Muscle layer of duodenum (tissue), 2 donors: Measurements from ENCODE around the gene SEMG1.

Source experiments
- H3K27ac ChIP-seq: one replicate; pipeline ENCODE4 v1.7.0; 2013; ENCODE audit warnings: mild to moderate bottlenecking, low read length
- H3K27me3 ChIP-seq: one replicate; pipeline ENCODE4 v1.7.0; 2013; ENCODE audit warnings: low read depth, mild to moderate bottlenecking, control low read depth, low read length
- H3K36me3 ChIP-seq, 2 donors: one replicate each; pipeline ENCODE4 v1.7.0; 2013; ENCODE audit warnings: low read length in 2 of 2, control low read depth in 1 of 2, mild to moderate bottlenecking in 1 of 2; ENCODE audit not compliant: insufficient read depth in 2 of 2, control insufficient read depth in 1 of 2
- H3K4me1 ChIP-seq, 2 donors: one replicate each; pipeline ENCODE4 v1.7.0; 2013; ENCODE audit warnings: low read length in 2 of 2, mild to moderate bottlenecking in 2 of 2, control low read depth in 1 of 2, moderate library complexity in 1 of 2; ENCODE audit not compliant: insufficient read depth in 2 of 2, control insufficient read depth in 1 of 2
- H3K4me3 ChIP-seq, 2 donors: one replicate each; pipeline ENCODE4 v1.7.0; 2013; ENCODE audit warnings: low read length in 2 of 2, low read depth in 1 of 2, mild to moderate bottlenecking in 1 of 2
- H3K9me3 ChIP-seq, 2 donors: one replicate each; pipeline ENCODE4 v1.7.0; 2013; ENCODE audit warnings: low read length in 2 of 2, control low read depth in 1 of 2, mild to moderate bottlenecking in 1 of 2; ENCODE audit not compliant: control insufficient read depth in 1 of 2
- donor health status: healthy.

SEMG1 gene

DNA sequence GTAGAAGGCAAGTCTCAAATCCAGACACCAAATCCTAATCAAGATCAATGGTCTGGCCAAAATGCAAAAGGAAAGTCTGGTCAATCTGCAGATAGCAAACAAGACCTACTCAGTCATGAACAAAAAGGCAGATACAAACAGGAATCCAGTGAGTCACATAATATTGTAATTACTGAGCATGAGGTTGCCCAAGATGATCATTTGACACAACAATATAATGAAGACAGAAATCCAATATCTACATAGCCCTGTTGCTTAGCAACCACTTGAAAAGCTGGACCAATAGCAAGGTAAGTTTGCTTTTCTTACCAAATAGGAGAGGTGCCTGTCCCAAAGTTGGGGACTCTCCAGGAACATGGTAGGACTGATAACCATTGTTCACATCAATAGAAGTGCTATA is 16.3 kb downstream of the SEMG1 start:
- Histone ChIP-seq H3K4me1 (no peaks in the 10 kb centered on the region), H3K36me3 (no peaks in the 10 kb centered on the region), H3K27ac (no peak overlapping the region), H3K4me3 (no peak overlapping the region), H3K27me3 (peaks cover 4% of the 10 kb centered on the region), H3K9me3 (no peaks in the 10 kb centered on the region)

DNA sequence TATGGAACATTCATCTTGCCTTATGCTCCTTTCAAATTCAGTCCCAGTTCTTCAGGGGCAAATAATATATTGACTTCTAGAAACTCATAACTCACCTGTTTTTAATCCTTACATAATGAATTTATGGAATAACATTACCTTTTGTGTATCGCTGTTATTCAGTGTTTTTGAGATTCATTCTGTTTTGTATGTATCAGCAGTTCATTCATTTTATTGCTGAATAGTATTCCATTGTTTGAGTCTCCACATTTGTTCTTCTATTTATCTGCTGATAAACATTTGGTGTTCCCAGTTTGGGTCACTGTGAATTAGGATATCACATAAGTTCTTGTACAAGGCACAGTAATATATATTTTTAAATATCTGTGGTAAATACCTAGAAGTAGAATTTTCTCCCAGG is 19.5 kb downstream of the SEMG1 start:
- Histone ChIP-seq H3K4me1 (no peaks in the 10 kb centered on the region), H3K9me3 (no peaks in the 10 kb centered on the region), H3K27ac (no peak overlapping the region), H3K36me3 (no peaks in the 10 kb centered on the region), H3K4me3 (no peak overlapping the region), H3K27me3 (peaks cover 4% of the 10 kb centered on the region)

DNA sequence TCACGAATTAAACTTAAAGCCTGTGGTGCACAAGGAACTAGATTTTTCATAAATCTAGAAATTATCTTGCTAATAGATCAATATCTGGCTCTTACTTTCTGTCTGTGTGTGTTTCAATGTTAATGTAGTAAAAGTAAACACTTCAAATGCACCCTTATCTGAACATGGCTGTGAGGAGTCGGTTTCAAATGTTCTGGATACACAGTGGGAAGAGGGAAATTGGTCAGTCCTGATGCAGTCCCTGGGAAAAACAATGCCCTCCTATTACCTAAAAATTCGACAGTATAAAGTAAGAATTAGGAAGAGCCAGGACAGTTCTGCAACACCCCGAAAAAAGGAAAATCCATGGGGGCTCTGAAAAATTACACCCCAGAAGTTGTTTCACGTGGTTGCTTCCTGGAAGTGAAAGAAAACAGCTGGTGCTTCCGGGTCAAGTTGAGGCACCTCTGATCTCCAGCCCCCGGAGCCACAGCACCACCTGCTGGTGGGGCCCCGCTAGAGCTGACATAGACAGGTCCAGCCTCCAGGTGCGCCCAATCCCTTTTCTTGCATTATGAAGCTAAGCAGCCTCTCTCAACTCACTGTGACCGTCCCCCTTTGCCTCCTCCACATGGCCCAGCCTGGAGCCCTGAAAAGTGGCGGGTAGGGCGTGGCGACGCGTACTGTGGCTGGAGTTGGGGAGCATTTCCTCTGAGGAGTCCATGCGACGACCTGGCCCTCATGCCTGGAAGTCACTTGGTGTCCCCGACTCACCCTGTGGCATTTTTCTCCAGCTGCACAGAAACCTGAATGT is 22.6 kb downstream of the SEMG1 start:
- Histone ChIP-seq H3K4me1 (no peaks in the 10 kb centered on the region), H3K27ac (no peak overlapping the region), H3K4me3 (no peak overlapping the region), H3K9me3 (no peaks in the 10 kb centered on the region), H3K36me3 (no peaks in the 10 kb centered on the region), H3K27me3 (peaks cover 4% of the 10 kb centered on the region)

DNA sequence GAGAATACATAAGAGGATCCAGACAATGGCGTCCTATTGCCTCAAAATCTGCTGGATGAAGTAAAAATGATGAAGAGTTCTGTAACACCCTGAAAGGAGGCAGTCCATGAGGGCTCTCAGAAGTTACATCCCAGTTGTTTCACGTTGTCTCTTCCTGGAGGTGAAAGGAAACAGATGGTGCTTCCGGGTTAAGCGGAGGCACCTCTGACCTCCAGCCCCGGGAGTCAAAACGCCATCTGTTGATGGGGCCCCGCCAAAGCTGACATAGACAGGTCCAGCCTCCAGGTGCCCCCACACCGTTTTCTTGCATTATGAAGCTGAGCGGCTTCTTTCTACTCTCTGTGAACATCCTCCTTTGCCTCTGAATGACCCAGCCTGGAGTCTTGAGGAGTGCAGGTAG is 23.8 kb downstream of the SEMG1 start:
- H3K27me3 ChIP-seq = no peaks in the 10 kb centered on the region
- H3K4me3 ChIP-seq = no peak overlapping the region
- H3K36me3 ChIP-seq = no peaks in the 10 kb centered on the region
- no peak overlapping the region for H3K27ac ChIP-seq
- peaks cover 0 to 6% of the 10 kb centered on the region in 2 donors for H3K9me3 ChIP-seq
- H3K4me1 ChIP-seq = no peaks in the 10 kb centered on the region

DNA sequence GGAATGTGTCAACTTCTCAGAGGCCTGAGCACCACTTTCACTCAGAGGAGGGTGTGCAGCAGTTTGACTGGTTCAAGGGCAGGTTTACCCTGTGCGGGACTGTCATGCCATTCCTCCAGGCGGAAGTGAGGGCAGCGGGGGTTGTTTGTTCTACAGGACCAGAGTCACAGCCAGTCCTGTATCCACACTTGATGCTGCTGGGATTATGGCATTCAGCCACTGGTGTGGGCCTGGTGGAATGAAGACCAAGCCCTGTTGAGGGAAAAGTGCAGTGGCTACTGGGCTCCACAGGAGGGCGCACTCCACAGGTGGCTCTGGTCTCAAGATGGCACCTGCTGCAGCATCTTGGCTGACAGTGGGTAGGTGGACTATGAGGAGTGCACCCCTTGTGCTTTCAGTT is 29.2 kb downstream of the SEMG1 start:
- no peaks in the 10 kb centered on the region for H3K36me3 ChIP-seq
- H3K27me3 ChIP-seq = no peaks in the 10 kb centered on the region
- H3K9me3 ChIP-seq = peaks cover 0 to 12% of the 10 kb centered on the region in 2 donors
- H3K4me1 ChIP-seq = no peaks in the 10 kb centered on the region
- H3K27ac ChIP-seq = no peak overlapping the region
- H3K4me3 ChIP-seq = no peak overlapping the region

DNA sequence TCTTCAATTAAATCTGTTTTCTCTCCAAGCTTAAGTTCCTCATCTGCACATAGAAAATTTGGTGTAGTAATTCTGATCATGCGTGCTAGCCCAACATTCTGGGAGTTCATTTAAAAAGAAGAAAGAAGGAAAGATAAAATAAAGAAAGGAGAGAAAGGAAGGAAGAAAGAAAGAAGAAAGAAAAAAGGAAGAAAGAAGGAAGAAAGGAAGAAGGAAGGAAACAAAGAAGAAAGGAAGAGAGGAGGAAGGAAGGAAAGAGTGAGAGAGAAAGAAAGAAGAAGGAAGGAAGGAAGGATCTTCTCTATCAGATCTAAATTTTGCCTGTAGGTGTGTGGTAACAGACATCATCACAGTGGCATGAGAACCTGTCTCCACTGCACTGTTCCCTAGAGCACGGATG is 31.3 kb downstream of the SEMG1 start:
- H3K27ac ChIP-seq = no peak overlapping the region
- no peaks in the 10 kb centered on the region for H3K36me3 ChIP-seq
- no peaks in the 10 kb centered on the region for H3K27me3 ChIP-seq
- H3K4me3 ChIP-seq = no peak overlapping the region
- peaks cover 0 to 12% of the 10 kb centered on the region in 2 donors for H3K9me3 ChIP-seq
- H3K4me1 ChIP-seq = no peaks in the 10 kb centered on the region

DNA sequence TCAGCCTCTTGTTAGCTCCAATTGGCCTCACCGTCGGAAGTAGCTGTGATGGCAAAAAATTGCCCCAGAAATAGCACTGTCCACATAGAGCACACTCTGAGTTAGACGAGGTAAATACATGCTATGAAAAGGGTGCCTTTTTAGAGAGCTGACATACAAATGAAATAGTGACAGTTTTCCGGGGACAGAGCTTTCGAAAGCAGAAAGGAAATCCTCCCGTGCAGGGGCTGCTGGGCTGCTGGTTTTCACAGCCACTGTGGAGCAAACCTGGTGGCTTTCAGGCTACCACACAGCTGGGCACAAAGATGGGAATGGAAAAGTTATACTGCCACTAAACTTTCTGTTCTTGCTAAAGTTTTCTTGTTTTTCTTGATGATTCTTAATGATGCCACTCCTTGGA is 39.3 kb downstream of the SEMG1 start:
- no peak overlapping the region for H3K27ac ChIP-seq
- H3K4me1 ChIP-seq = no peaks in the 10 kb centered on the region
- H3K36me3 ChIP-seq = no peaks in the 10 kb centered on the region
- no peak overlapping the region for H3K4me3 ChIP-seq
- no peaks in the 10 kb centered on the region for H3K27me3 ChIP-seq
- no peaks in the 10 kb centered on the region for H3K9me3 ChIP-seq

DNA sequence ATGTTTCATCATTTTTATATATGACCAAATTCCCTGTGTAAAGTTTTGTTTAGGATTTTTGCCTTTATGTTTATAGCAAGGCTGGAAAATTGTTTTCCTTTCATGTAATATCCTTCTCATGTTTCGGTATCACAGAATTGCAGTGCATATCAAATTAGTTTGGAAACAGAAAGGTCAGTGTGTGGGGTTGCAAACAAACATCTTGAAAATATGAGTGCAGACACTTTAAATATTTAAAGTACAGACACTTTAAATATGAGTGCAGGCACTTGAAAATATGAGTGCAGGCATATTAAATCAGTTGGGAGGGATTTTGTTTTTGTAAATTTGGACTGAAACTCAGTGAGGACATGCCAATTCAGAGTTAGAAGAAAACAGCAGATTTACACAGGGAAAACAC is 41.0 kb downstream of the SEMG1 start:
- Histone ChIP-seq H3K27me3 (no peaks in the 10 kb centered on the region), H3K27ac (no peak overlapping the region), H3K36me3 (no peaks in the 10 kb centered on the region), H3K4me3 (no peak overlapping the region), H3K4me1 (no peaks in the 10 kb centered on the region), H3K9me3 (no peaks in the 10 kb centered on the region)

DNA sequence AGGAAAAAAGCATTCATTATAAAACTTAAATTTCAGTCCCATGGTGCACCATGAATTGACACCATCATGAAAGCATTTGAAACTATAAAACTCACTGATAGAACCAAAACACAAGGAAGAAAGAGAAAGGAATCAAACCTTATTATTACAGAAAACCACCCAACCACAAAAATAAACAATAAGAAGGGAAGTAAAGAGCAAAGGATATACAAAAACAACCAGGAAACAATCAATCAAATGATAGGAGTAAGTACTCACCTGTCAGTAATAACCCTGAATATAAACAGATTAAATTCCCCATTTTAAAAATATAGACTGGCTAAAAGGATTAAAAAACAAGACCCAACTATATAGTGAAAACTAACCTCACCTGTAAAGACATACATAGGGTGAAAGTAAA is 41.8 kb downstream of the SEMG1 start:
- Histone ChIP-seq H3K4me1 (peaks cover 0 to under 1% of the 10 kb centered on the region in 2 donors), H3K27me3 (no peaks in the 10 kb centered on the region), H3K9me3 (no peaks in the 10 kb centered on the region), H3K4me3 (no peak overlapping the region), H3K36me3 (no peaks in the 10 kb centered on the region), H3K27ac (no peak overlapping the region)

DNA sequence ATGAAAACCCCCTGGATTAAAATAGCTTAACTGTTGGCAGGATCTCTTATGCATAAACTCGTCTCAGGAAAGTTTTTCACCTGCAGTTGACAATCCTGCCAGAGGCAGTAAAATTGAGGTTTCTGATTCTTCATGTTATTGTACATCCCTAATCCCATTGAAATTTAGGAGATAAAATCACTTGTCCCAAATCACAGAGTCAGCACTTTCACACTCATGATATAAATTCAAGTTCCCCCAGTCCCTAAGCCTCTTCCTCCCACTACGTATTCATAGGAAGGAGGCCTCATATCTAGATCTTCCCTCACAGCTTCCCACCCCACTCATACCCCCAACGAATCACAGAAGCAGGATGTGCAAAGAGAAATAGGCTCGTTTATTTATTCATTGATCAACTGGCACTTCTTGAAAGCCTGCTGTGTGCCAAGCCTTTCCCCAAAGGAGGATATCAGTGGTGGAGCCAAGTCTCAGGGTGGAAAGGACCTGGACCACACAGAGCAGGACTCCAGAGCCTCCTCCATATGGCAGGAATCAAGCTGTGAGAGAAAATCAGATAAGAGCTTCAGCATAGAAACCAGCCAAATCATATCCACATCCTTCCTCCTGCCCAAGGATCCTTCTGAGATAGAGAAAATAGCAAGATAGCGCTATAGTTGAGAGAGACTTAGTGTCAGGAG is 45.2 kb downstream of the SEMG1 start:
- H3K4me1 ChIP-seq = peaks cover 8 to 10% of the 10 kb centered on the region in 2 donors
- no peaks in the 10 kb centered on the region for H3K36me3 ChIP-seq
- H3K27me3 ChIP-seq = no peaks in the 10 kb centered on the region
- no peaks in the 10 kb centered on the region for H3K9me3 ChIP-seq
- no peak overlapping the region for H3K4me3 ChIP-seq
- no peak overlapping the region for H3K27ac ChIP-seq

DNA sequence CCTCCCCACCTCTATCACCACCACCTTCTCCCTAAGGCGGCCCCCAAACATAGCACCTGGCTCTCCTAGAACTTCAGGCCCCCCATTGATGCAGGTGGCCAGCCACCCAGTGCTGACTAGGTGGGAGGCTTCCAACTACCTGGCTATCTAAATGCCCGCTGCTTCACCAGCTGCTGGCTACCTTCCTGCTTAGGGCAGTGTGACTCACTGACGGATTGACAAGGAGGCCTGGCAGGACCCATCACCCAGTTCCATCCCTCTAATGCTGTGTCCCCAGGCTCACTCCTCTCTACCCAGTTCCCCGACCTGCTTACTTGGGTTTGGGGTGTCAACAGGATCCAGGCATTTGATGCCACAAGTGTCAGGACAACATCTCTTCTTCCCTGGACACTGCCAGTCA is 46.4 kb downstream of the SEMG1 start:
- H3K4me3 ChIP-seq = no peak overlapping the region
- H3K27me3 ChIP-seq = no peaks in the 10 kb centered on the region
- no peak overlapping the region for H3K27ac ChIP-seq
- peaks cover 8 to 10% of the 10 kb centered on the region in 2 donors for H3K4me1 ChIP-seq
- H3K36me3 ChIP-seq = no peaks in the 10 kb centered on the region
- H3K9me3 ChIP-seq = no peaks in the 10 kb centered on the region
